Cardiac muscle cell (in vitro differentiated cells and primary cell): ENCODE results near the gene NT5M. TPM values are rescaled to one million over a fixed set of nuclear protein-coding genes. Genes with fewer than 3 reads are reported as not detected.

Source experiments
- DNase-seq, 2 donors: peaks; one replicate each; pipeline versions ENCODE4 v3.0.0 to v3.0.0-alpha.2; 2010 to 2017; ENCODE audit warnings: low read depth in 1 of 2, low spot score in 1 of 2
- H3K27ac ChIP-seq: fragments of 200-600 bp; sonication (generic); 2 replicates; pipeline ENCODE4 v1.5.1; 2016
- H3K27me3 ChIP-seq: fragments of 200-600 bp; sonication (generic); 2 replicates; pipeline ENCODE4 v1.6.0; 2016; ENCODE audit warnings: control low read depth
- H3K36me3 ChIP-seq: fragments of 200-600 bp; sonication (generic); 2 replicates; pipeline ENCODE4 v1.5.1; 2016; ENCODE audit warnings: control low read depth
- H3K4me1 ChIP-seq: fragments of 200-600 bp; sonication (generic); 2 replicates; pipeline ENCODE4 v1.8.1; 2017; ENCODE audit warnings: low read depth, mild to moderate bottlenecking, mixed run types
- H3K4me3 ChIP-seq: fragments of 200-600 bp; sonication (generic); 2 replicates; pipeline ENCODE4 v1.5.1; 2016; ENCODE audit warnings: mild to moderate bottlenecking
- H3K9me3 ChIP-seq: fragments of 200-600 bp; sonication (generic); 2 replicates; pipeline ENCODE4 v1.5.1; 2017; ENCODE audit warnings: low read depth, mild to moderate bottlenecking, control low read depth
- CTCF ChIP-seq: IDR thresholded peaks from 2 replicates; pipeline ENCODE4 v1.5.1; 2012; ENCODE audit warnings: low read depth, mild to moderate bottlenecking, low read length
- polyA plus RNA-seq: library from polyadenylated mRNA; unstranded; fragments of >200 nt; fragmentation: Nextera tagmentation; extraction: Ambion mirVana; gene quantifications from 2 replicates; pipeline ENCODE4 v1.2.1, GENCODE V29; 2016
- total RNA-seq: library from RNA; depleted of rRNA; stranded (reverse); fragments of >200 nt; gene quantifications from 2 replicates; pipeline ENCODE4 v1.2.3, GENCODE V29; 2016

Gene NT5M
- total and polyA plus RNA-seq, 2 experiments from 2014 or later: 32.9 to 38.5 TPM

GRCh38 chr17:17348872-17349723 is 45.9 kb downstream of the NT5M start:
- no peaks in the 10 kb centered on the region for H3K36me3 ChIP-seq
- H3K27ac ChIP-seq: no peak overlapping the region
- H3K4me1 ChIP-seq: no peaks in the 10 kb centered on the region
- H3K9me3 ChIP-seq: no peaks in the 10 kb centered on the region
- no peaks in the 10 kb centered on the region for H3K27me3 ChIP-seq
- peak in 1 of 2 donors; percentile 56 for DNase-seq
- TF ChIP-seq CTCF: no peak
- no peak overlapping the region for H3K4me3 ChIP-seq

- H3K36me3 ChIP-seq: no peaks in the 10 kb centered on the region
- H3K27ac ChIP-seq: no peak overlapping the region
- H3K9me3 ChIP-seq: no peaks in the 10 kb centered on the region
- DNase-seq: no peak
- no peak overlapping the region for H3K4me3 ChIP-seq
- H3K4me1 ChIP-seq: no peaks in the 10 kb centered on the region
- no peaks in the 10 kb centered on the region for H3K27me3 ChIP-seq
- no peak for TF ChIP-seq CTCF
Measured at GRCh38 chr17:17349724-17350106, 46.5 kb downstream of the NT5M start.

- Histone ChIP-seq H3K4me1 (no peaks in the 10 kb centered on the region), H3K36me3 (no peaks in the 10 kb centered on the region), H3K27ac (no peak overlapping the region), H3K4me3 (no peak overlapping the region), H3K9me3 (no peaks in the 10 kb centered on the region), H3K27me3 (no peaks in the 10 kb centered on the region)
- no peak for TF ChIP-seq CTCF
- DNase-seq: peak in 1 of 2 donors; percentile 14
Measured at GRCh38 chr17:17350491-17351355, 47.5 kb downstream of the NT5M start.

- no peak for DNase-seq
- H3K9me3 ChIP-seq: no peaks in the 10 kb centered on the region
- no peak for TF ChIP-seq CTCF
- no peak overlapping the region for H3K27ac ChIP-seq
- H3K36me3 ChIP-seq: no peaks in the 10 kb centered on the region
- H3K4me1 ChIP-seq: no peaks in the 10 kb centered on the region
- no peaks in the 10 kb centered on the region for H3K27me3 ChIP-seq
- H3K4me3 ChIP-seq: no peak overlapping the region
Measured at GRCh38 chr17:17351356-17351891, 48.3 kb downstream of the NT5M start.

- Histone ChIP-seq H3K27me3 (no peaks in the 10 kb centered on the region), H3K9me3 (no peaks in the 10 kb centered on the region), H3K4me1 (no peaks in the 10 kb centered on the region), H3K4me3 (no peak overlapping the region), H3K27ac (no peak overlapping the region), H3K36me3 (no peaks in the 10 kb centered on the region)
- DNase-seq: peak in 1 of 2 donors; percentile 66
- no peak for TF ChIP-seq CTCF
Measured at GRCh38 chr17:17351901-17352781, 49.0 kb downstream of the NT5M start.
